ENCODE results near the gene MKRN2.

The MKRN2 gene

DNA sequence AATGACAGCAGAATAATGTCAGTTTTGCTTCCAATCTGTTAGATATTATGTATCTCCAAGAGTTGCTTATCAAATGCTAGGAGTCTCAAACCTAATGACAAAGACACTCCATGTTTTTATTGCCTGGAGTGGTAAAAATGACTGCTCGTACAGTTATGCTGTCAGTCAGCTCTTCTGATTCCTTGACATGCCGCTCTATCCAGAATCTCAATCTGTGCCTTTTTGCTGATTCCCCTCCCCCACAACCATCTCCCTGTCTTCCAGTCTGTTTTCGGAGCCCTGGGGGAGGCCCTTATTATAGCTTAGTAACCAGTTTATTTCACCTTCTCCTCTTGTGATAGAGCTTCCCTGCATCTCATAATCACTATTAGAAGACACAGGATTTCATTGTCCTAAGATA lies 2.6 kb downstream of the MKRN2 start:
- TF ChIP-seq CTCF (IDR thresholded peaks at IDR 0.05), result no peak

- TF ChIP-seq CTCF (IDR thresholded peaks at IDR 0.05), result no peak
These were observed 3.8 kb downstream of the MKRN2 start for GRCh38 chr3:12560505-12561190.

- no peak for TF ChIP-seq CTCF (IDR thresholded peaks at IDR 0.05)
These were observed 4.5 kb downstream of the MKRN2 start for GRCh38 chr3:12561397-12561796.

DNA sequence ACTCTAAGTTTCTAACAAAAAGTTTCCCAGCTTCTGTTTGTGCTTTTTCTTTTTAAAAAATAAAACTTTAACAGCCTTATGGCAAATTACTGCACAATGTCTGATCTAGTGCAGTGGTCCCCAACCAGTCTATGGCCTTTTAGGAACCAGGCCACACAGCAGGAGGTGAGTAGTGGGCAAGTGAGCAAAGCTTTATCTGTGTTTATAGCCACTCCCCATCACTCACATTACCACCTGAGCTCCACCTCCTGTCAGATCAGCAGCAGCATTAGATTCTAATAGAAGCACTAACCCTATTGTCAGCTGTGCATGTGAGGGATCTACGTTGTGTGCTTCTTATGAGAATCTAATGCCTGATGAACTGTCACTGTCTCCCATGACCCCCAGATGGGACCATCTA lies 5.6 kb downstream of the MKRN2 start:
- no peak for TF ChIP-seq CTCF (IDR thresholded peaks at IDR 0.05)

GRCh38 chr3:12566976-12567375 lies 10.1 kb downstream of the MKRN2 start:
- no peak for TF ChIP-seq CTCF (IDR thresholded peaks at IDR 0.05)

- TF ChIP-seq CTCF (IDR thresholded peaks at IDR 0.05), result no peak
These were observed 11.9 kb downstream of the MKRN2 start for GRCh38 chr3:12568747-12569146.

- no peak for TF ChIP-seq CTCF (IDR thresholded peaks at IDR 0.05)
These were observed 12.9 kb downstream of the MKRN2 start for GRCh38 chr3:12569836-12570235.

DNA sequence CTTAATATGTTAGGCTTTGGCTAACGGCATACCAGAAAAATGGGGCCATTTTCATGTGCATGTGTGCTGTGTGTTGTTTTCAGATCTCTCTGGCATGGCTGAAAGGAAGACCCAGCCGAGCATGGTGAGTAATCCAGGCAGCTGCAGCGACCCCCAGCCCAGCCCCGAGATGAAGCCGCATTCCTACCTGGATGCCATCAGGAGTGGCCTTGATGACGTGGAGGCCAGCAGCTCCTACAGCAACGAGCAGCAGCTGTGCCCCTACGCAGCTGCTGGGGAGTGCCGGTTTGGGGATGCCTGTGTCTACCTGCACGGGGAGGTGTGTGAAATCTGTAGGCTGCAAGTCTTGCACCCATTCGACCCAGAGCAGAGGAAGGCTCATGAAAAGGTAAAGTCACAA lies 15.1 kb downstream of the MKRN2 start:
- TF ChIP-seq CTCF (IDR thresholded peaks at IDR 0.05), result no peak
